GM19397 (cell line): ENCODE measurements around the gene TTC23L.
"Not testable (repeated sequence)": the region's sequence is repeated elsewhere in the genome, so short reads cannot be mapped to it uniquely, and the experiment has no call there.

Experiments used
- ATAC-seq: cut with Tn5 transposase; IDR thresholded peaks from one replicate; pipeline ENCODE4 v1.9.1; 2021; ENCODE audit warnings: mild to moderate bottlenecking, moderate library complexity; ENCODE audit not compliant: unreplicated experiment

Gene TTC23L

GRCh38 chr5:34916518-34916917 is 77.6 kb downstream of the TTC23L start:
- no peak for ATAC-seq

DNA sequence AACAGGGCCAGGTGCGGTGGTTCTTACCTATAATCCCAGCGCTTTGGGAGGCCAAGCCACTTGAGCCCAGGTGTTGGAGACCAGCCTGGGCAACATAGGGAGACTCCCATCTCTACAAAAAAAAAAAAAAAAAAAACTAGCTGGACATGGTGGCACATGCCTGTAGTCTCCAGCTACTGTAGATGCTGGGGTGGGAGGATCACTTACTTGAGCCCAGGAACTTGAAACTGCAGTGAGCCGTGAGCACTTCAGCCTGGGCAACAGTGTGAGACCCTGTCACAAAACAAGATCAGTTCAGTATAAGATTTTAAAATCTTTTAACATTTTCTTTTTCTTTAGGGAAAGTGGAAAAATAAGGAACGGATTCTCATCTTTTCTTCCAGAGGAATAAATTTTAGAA is 79.1 kb downstream of the TTC23L start:
- ATAC-seq, result no peak

DNA sequence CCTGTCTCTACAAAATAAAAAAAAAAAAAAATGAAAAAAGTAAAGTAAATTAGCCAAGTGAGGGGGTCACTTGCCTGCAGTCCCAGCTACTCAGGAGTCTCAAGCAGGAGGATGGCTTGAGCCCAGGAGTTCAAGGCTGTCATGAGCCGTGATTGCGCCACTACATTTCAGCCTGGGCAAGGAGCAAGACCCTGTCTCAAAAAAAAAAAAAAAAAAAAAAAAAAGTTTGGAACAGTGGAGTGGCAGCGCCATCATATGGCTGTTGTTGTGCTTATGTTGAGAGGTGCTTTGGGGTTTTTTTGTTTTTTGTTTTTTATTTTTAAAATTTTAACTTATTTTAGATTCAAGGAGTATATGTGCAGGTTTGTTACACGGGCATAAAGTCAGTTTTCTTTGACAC is 80.1 kb downstream of the TTC23L start:
- no peak for ATAC-seq

DNA sequence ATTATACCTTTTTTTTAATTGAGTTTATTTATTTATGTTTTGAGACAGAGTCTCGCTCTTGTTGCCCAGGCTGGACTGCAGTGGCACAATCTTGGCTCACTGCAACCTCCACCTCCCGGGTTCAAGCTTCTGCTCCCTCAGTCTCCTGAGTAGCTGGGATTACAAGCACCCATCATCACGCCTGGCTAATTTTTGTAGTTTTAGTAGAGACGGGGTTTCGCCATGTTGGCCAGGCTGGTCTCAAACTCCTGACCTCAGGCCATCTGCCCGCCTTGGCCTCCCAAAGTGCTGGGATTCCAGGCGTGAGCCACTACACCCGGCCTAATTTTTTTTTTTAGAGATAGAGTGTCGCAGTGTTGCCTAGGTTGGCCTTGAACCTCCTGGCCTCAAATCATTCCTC is 84.3 kb downstream of the TTC23L start:
- ATAC-seq, result not testable (repeated sequence)

GRCh38 chr5:34923694-34924461 is 84.9 kb downstream of the TTC23L start:
- ATAC-seq, result no peak

GRCh38 chr5:34924462-34924765 is 85.5 kb downstream of the TTC23L start:
- ATAC-seq, result no peak

DNA sequence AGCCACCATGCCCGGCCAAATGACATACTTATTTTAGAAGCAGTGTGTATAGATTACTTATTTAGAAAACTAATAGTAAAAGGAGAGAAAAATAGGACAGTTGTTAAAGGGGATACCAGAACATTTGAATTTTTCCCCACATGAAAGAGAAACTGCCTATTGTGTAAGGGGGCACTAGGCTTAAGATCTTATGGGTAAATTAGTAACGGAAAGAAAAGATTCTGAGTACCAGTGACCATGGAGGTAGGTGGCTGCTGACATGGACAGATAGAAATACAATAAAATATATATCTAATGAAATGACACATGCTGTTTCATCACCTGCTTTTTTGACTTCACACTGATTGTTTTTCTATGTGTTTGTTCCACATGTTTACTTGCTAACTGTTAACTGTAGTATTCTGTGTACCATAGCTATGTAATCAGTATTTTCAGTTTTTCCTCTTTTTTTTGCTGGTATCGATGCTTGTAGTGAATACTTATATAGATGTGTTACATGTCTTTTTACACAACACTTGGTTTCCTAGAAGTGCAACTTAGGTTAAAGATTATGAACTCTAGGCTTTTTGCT is 87.4 kb downstream of the TTC23L start:
- ATAC-seq, result no peak

GRCh38 chr5:34927785-34928184 is 88.8 kb downstream of the TTC23L start:
- ATAC-seq, result no peak

GRCh38 chr5:34928267-34928666 is 89.3 kb downstream of the TTC23L start:
- ATAC-seq, result no peak

DNA sequence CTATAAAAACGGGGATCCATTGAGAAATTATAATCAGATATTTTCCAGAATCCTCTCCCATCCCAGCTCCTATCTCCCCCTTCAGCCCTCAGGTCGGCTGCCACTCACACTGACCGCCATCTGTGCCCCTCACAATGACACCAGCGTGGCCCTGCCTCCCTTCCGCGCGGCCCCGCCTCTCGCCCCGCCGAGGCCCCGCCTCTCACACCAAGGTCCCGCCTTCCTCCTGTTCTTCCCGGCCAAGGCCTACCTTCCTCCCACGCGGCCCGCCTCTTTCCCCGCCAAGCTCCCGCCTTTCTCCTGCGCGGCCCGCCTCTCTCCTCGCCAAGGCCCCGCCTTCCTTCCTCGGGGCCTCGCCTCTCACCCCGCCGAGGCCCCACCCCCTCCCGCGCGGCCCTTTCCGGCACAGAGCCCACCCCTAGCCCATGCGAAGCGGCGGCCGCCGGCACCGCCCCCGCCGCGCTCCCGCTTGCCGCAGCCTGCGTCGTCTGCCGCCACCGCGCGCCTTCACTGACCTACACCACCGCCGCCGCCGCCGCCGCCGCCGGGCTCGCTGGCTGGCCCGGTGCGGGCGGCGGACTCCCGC is 90.3 kb downstream of the TTC23L start, which contains the start of gene DNAJC21:
DNAJC21 (plus strand) TSS at position 426 of the 586 bp plus-strand sequence. CDS start 261 bp downstream, outside the sequence.
- ATAC-seq, result peak; percentile 90

DNA sequence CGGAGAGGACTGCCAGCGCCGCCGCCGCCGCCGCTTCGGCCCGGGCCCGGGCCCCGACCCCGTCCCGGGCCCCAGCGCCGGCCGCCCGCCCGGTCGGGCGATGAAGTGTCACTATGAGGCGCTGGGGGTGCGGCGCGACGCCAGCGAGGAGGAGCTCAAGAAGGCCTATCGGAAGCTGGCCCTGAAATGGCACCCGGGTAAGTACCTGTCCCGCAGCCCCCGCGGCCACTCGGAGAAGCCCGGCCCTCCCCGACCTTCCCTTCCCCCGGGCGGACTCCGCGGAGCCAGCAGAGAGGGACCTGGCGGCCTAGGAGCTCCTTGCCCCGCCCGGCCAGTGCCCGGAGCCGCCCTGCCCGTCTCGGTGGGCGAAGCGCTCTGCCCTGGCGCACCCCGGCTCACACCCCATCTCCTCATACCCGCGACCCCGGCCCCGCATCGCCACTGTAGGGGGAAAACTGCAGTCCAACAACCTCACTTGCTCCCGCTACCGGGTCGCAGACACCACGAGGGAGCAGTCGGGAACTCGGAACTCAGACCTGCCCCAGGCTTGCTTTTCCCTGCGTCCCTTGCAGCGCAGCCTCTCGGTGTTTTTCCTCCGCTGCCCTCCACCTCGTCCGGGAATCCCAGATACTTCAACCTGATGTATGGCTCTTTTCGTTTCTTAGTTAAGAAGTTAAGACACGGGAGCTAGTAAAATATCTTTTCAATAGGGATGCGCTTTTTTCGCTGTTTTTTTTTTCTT is 90.9 kb downstream of the TTC23L start:
- ATAC-seq, result peak; percentile 74

GRCh38 chr5:34930462-34930844 is 91.5 kb downstream of the TTC23L start:
- no peak for ATAC-seq

DNA sequence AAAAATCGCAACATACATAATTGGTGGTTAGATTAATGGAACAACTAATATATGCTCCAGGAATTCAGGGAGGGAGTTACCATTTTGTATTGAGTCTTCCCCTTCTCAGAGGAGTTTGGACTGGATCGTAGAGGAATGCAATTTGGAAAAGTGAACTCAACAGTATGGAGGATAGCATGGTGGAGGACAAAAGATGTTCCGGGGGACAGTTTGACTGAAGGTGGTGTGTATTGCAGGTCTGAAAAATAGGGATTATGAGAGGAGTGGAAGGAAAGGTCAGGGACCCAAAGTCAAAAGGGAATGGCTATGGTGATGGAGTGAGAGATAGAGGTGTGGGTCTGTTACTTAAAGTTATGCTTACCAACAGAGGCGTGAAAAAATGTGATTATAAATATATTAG is 91.9 kb downstream of the TTC23L start:
- no peak for ATAC-seq

GRCh38 chr5:34932947-34933346 is 94.0 kb downstream of the TTC23L start:
- no peak for ATAC-seq

DNA sequence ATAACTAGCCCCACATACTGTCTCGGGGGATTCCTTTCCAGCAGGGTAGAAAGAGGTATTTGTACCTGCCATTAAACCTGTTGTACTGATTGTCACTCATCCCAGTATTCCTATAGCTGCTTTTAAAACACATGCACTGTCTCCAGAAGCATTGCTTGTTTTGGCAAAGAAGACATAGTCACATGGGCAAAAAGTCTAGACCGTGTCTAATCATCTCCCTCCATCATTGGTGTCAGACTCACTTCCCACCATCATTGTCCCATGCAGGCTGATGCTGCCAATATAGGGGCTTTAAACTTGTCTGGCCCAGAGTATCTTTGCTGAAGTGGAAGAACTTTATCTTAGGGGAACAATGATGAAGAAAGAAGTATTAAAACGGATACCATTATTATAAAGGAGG is 103.0 kb downstream of the TTC23L start:
- ATAC-seq, result no peak

- ATAC-seq, result no peak
Observed at GRCh38 chr5:34944044-34944443, 105.1 kb downstream of the TTC23L start.

DNA sequence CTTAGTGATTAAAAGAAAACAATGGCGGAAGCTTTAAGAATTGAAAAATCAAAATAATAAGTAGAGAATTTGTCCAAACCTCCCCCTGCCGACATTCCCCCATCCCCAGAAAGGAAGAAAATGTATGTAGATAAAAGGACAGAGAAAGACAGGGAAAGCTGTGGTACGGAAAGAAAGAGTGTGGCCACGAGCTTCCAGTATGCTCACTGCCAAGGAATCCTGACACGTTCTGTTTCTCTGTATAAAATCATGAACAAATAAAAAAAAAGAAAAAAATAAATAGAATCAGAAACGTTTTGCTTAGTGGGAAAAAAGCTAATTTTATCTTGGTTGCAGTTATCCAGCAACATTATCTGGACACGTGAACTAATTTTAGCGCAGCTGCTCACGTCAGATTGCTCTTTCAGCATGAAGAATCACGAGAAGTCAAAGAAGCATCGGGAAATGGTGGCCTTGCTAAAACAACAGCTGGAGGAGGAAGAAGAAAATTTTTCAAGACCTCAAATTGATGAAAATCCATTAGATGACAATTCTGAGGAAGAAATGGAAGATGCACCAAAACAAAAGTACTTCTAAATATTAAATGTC is 105.6 kb downstream of the TTC23L start:
- ATAC-seq, result no peak
